Endothelial cell of umbilical vein (primary cell): ENCODE data around the gene LTBP1. TPM values are rescaled to one million over a fixed set of nuclear protein-coding genes. Genes with fewer than 3 reads are reported as not detected.

Experiments used
- BruUV-seq: library from RNA; stranded (reverse); fragments of 400-500 nt; replicated peaks from 2 replicates; lab custom pipeline; 2021; lab: Mats Ljungman, UMichigan
- CTCF ChIA-PET: fragments of 300-600, 350-600 bp; sonication (Branson Sonifier 250); formaldehyde crosslinking; loops from one replicate; lab custom pipeline; 2021; ENCODE audit warnings: antibody characterized with exemption, inconsistent platforms; lab: Charles Lee
- POLR2A ChIA-PET: fragments of 300-600, 350-600 bp; sonication (Branson Sonifier 250); formaldehyde crosslinking; loops from one replicate; lab custom pipeline; 2021; ENCODE audit warnings: antibody characterized with exemption, inconsistent platforms; lab: Charles Lee
- DNase-seq: peaks from one replicate; pipeline ENCODE4 v3.0.0-alpha.2; 2011; ENCODE audit warnings: low read depth, low spot score
- FAIRE-seq: peaks from 2 replicates; lab custom pipeline; 2011; peaks lifted over from hg19 to GRCh38; lab: Jason Lieb, UNC
- H2AFZ ChIP-seq: 2 replicates; pipeline ENCODE4 v1.6.0; 2012; ENCODE audit warnings: low read depth, low read length, control low read depth, inconsistent platforms
- H3K27ac ChIP-seq: 2 replicates; pipeline ENCODE4 v1.5.1; 2011; ENCODE audit warnings: low read depth, mild to moderate bottlenecking, control low read depth, low read length, moderate library complexity; ENCODE audit not compliant: insufficient read depth
- H3K27me3 ChIP-seq, 2 experiments: 2 replicates each; pipeline versions ENCODE4 v1.6.0 to v1.6.1; 2011; ENCODE audit warnings: low read length in 2 of 2, mixed read lengths in 1 of 2; ENCODE audit not compliant: control insufficient read depth in 2 of 2, insufficient read depth in 2 of 2
- H3K36me3 ChIP-seq, 2 experiments: 2 replicates in 1 of 2; 3 replicates in 1 of 2; pipeline ENCODE4 v1.5.1; 2011; ENCODE audit warnings: low read length in 2 of 2, mild to moderate bottlenecking in 1 of 2, moderate library complexity in 1 of 2; ENCODE audit not compliant: control insufficient read depth in 2 of 2, insufficient read depth in 2 of 2; ENCODE audit errors: extremely low read depth in 1 of 2
- H3K4me1 ChIP-seq: 3 replicates; pipeline ENCODE4 v1.5.1; 2011; ENCODE audit warnings: mild to moderate bottlenecking, low read length; ENCODE audit not compliant: control insufficient read depth, insufficient read depth; ENCODE audit errors: extremely low read depth
- H3K4me2 ChIP-seq: 2 replicates; pipeline ENCODE4 v1.6.1; 2011; ENCODE audit warnings: low read length, control low read depth, mixed read lengths; ENCODE audit not compliant: insufficient read depth
- H3K4me3 ChIP-seq, 3 experiments: fragments of 200-600 bp in 1 of 3; sonication (generic), shearing (Covaris generic) in 1 of 3; replicated peaks in 1 of 3; 2 replicates each; pipeline ENCODE4 v1.5.1; 2011 to 2016; ENCODE audit warnings: control low read depth in 3 of 3, low read length in 3 of 3, mild to moderate bottlenecking in 2 of 3, inconsistent platforms in 1 of 3, low read depth in 1 of 3, moderate library complexity in 1 of 3; ENCODE audit not compliant: insufficient read depth in 1 of 3
- H3K79me2 ChIP-seq: 2 replicates; pipeline ENCODE4 v1.6.0; 2012; ENCODE audit warnings: low read length, inconsistent platforms; ENCODE audit not compliant: control insufficient read depth, insufficient read depth
- H3K9ac ChIP-seq: replicated peaks from 2 replicates; pipeline ENCODE3; 2011; ENCODE audit warnings: low read length, control low read depth; ENCODE audit not compliant: insufficient read depth; ENCODE audit errors: extremely low read depth
- H3K9me1 ChIP-seq: replicated peaks from 3 replicates; pipeline ENCODE4 v1.6.0; 2011; ENCODE audit warnings: mild to moderate bottlenecking, low read length; ENCODE audit not compliant: control insufficient read depth, insufficient read depth; ENCODE audit errors: extremely low read depth
- H3K9me3 ChIP-seq: replicated peaks from 2 replicates; pipeline ENCODE4 v1.5.1; 2012; ENCODE audit warnings: low read length, inconsistent platforms; ENCODE audit not compliant: control insufficient read depth, insufficient read depth
- H4K20me1 ChIP-seq: replicated peaks from 2 replicates; pipeline ENCODE3; 2011; ENCODE audit warnings: mild to moderate bottlenecking, low read length; ENCODE audit not compliant: control insufficient read depth, insufficient read depth; ENCODE audit errors: extremely low read depth
- EZH2 ChIP-seq: IDR thresholded peaks from 2 replicates; pipeline ENCODE4 v1.6.1; 2012; ENCODE audit warnings: borderline replicate concordance, low read depth, mild to moderate bottlenecking, moderate library complexity, low read length, inconsistent platforms; ENCODE audit not compliant: severe bottlenecking
- GATA2 ChIP-seq: IDR thresholded peaks from 2 replicates; pipeline ENCODE4 v1.7.0; 2011; ENCODE audit warnings: low read depth, mild to moderate bottlenecking, moderate library complexity, mixed read lengths, low read length; ENCODE audit not compliant: insufficient read length, insufficient read depth
- JUN ChIP-seq: IDR thresholded peaks from 2 replicates; pipeline ENCODE4 v1.6.1; 2011; ENCODE audit warnings: borderline replicate concordance, low read depth; ENCODE audit not compliant: insufficient read length, insufficient read depth
- POLR2A ChIP-seq: IDR thresholded peaks from 2 replicates; pipeline ENCODE4 v1.6.1; 2012; ENCODE audit warnings: low read depth, mild to moderate bottlenecking, control low read depth, low read length
- dilution Hi-C: fragments of 300-500 bp; cut with MboI; formaldehyde crosslinking; loops from one replicate; pipeline ENCODE4 v1.15.0; 2019; ENCODE audit warnings: low sequenced_read_pairs; ENCODE audit not compliant: extremely low pct_ligation_motif_present
- intact Hi-C: fragments of 100-400 bp; cut with micrococcal nuclease; formaldehyde crosslinking; loops from one replicate; pipeline ENCODE4 v1.10.0; 2022
- polyA plus RNA-seq, 4 experiments: library from polyadenylated mRNA; depleted of rRNA in 3 of 4; stranded (reverse) in 3 of 4; unstranded in 1 of 4; fragments of >200 nt; gene quantifications; 2 replicates each; pipeline versions ENCODE4 v1.2.1 to v1.2.3, GENCODE V29; 2011 to 2012; ENCODE audit warnings: missing spikeins in 1 of 4
- total RNA-seq: library from RNA; stranded (reverse); gene quantifications from 2 replicates; pipeline ENCODE4 v1.2.3, GENCODE V29; 2021
- TF ChIP-seq, protein P1 (sequence below): IDR thresholded peaks from 2 replicates; pipeline ENCODE4 v1.6.1; 2011; ENCODE audit not compliant: insufficient read depth, insufficient read length
- TF ChIP-seq, protein P2 (sequence below), 2 donors: IDR thresholded peaks; 1 replicate in 1 of 2; 2 replicates in 1 of 2; pipeline ENCODE4 v1.5.1; 2011; ENCODE audit warnings: low read length in 2 of 2, mild to moderate bottlenecking in 2 of 2, moderate library complexity in 2 of 2, control low read depth in 1 of 2, inconsistent platforms in 1 of 2, low read depth in 1 of 2; ENCODE audit not compliant: insufficient read depth in 1 of 2; ENCODE audit errors: extremely low read depth in 1 of 2

Gene LTBP1
- total and polyA plus RNA-seq, 2 donors (not counting 3 experiments of a cell fraction or from before 2014, with no cell fraction given): 57.4 to 68.2 TPM

DNA sequence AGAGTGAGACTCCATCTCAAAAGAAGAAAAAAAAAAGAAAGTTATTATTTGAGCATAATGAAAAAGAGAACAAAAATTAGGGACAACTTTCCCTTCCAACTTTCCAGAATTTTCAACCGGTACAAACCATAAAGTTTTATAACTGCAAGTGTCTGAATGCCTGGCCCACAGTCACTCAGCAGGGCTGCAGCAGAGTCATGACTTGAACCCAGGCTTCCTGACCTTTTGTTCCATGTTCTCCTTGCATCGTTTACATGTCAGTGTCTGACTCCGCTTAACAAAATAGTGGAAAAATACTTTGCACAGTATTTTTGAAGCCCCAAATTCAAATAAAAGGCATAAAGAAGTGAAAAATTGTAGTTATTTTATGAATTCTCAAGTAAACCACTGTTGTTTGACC lies 82.7 kb downstream of the LTBP1 start:
- POLR2A ChIA-PET: no interaction called here
- no peaks in the 10 kb centered on the region for H4K20me1 ChIP-seq
- dilution Hi-C loops: no loop called here
- H3K9ac ChIP-seq: peak overlapping the region; percentile 49
- H3K4me2 ChIP-seq: peak overlapping the region; percentile 10
- no peaks in the 10 kb centered on the region for H3K9me3 ChIP-seq
- peaks cover 17% of the 10 kb centered on the region for H3K4me1 ChIP-seq
- H3K79me2 ChIP-seq: peaks cover 5% of the 10 kb centered on the region
- no peaks in the 10 kb centered on the region for H3K27me3 ChIP-seq
- no peaks in the 10 kb centered on the region for H3K9me1 ChIP-seq
- FAIRE-seq: peak; percentile 8
- peaks cover 0 to 3% of the 10 kb centered on the region in 2 experiments for H3K36me3 ChIP-seq
- H3K4me3 ChIP-seq: no peak overlapping the region
- TF ChIP-seq JUN (no peak), POLR2A (no peak), GATA2 (no peak), EZH2 (no peak)
- TF ChIP-seq, protein P1, sequence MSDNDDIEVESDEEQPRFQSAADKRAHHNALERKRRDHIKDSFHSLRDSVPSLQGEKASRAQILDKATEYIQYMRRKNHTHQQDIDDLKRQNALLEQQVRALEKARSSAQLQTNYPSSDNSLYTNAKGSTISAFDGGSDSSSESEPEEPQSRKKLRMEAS: no peak
- TF ChIP-seq, protein P2, sequence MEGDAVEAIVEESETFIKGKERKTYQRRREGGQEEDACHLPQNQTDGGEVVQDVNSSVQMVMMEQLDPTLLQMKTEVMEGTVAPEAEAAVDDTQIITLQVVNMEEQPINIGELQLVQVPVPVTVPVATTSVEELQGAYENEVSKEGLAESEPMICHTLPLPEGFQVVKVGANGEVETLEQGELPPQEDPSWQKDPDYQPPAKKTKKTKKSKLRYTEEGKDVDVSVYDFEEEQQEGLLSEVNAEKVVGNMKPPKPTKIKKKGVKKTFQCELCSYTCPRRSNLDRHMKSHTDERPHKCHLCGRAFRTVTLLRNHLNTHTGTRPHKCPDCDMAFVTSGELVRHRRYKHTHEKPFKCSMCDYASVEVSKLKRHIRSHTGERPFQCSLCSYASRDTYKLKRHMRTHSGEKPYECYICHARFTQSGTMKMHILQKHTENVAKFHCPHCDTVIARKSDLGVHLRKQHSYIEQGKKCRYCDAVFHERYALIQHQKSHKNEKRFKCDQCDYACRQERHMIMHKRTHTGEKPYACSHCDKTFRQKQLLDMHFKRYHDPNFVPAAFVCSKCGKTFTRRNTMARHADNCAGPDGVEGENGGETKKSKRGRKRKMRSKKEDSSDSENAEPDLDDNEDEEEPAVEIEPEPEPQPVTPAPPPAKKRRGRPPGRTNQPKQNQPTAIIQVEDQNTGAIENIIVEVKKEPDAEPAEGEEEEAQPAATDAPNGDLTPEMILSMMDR (IDR thresholded peaks at IDR 0.05; ENCODE audit: extremely low read depth in 1 of 2, insufficient read depth in 1 of 2, low read depth in 1 of 2, low read length in 2 of 2): no peak
- H2AFZ ChIP-seq: no peak overlapping the region
- intact Hi-C loops: loop anchor here (10.0 kb wide), 1 partner anchor 555 kb away; no protein-coding TSS in a partner anchor
- no TSS peak for BruUV-seq
- H3K27ac ChIP-seq: no peak overlapping the region
- CTCF ChIA-PET: no interaction called here
- no peak for DNase-seq
